Transverse colon (tissue), 4 donors: ENCODE data around the gene TM4SF4.

Source experiments
- CTCF ChIP-seq, 5 experiments: fragments of 200-600 bp in 3 of 5; fragments of 450-650 bp in 2 of 5; sonication (generic) in 3 of 5; IDR thresholded peaks; 1 replicate in 2 of 5; 2 replicates in 3 of 5; pipeline ENCODE4 v1.5.1; 2016 to 2017; ENCODE audit warnings: antibody characterized with exemption in 5 of 5, inconsistent platforms in 3 of 5, mild to moderate bottlenecking in 2 of 5, moderate library complexity in 1 of 5
- EP300 ChIP-seq: sonication (generic); formaldehyde crosslinking; IDR thresholded peaks from one replicate; pipeline ENCODE4 v1.6.1; 2017; ENCODE audit warnings: antibody characterized with exemption, low read depth
- POLR2A ChIP-seq: fragments of 450-650 bp; IDR thresholded peaks from one replicate; pipeline ENCODE4 v1.6.1; 2016; ENCODE audit warnings: antibody characterized with exemption, mild to moderate bottlenecking, moderate library complexity
- POLR2AphosphoS5 ChIP-seq, 3 donors: sonication (generic); formaldehyde crosslinking; IDR thresholded peaks; one replicate each; pipeline ENCODE4 v1.6.1; 2016; ENCODE audit warnings: antibody characterized with exemption in 3 of 3

GRCh38 chr3:149442043-149442442 is 32.5 kb upstream of the TM4SF4 start:
- TF ChIP-seq CTCF (IDR thresholded peaks at IDR 0.05), result no peak
- no peak for TF ChIP-seq POLR2A
- no peak for TF ChIP-seq POLR2AphosphoS5 (IDR thresholded peaks at IDR 0.05)
- no peak for TF ChIP-seq EP300
